ENCODE results near the gene ARHGAP26. TPM values are rescaled to one million over a fixed set of nuclear protein-coding genes. Genes with fewer than 3 reads are reported as not detected.

ARHGAP26 gene
- total RNA-seq, 1 donor = 7.6 TPM

- no peaks in the 10 kb centered on the region for H3K9me3 ChIP-seq (ENCODE audit: low read depth, low read length)
- peak overlapping the region; percentile 32 for H2AFZ ChIP-seq (ENCODE audit: low read length)
- no peak overlapping the region for H3K4me3 ChIP-seq (ENCODE audit: insufficient read depth, low read length)
- H4K20me1 ChIP-seq (ENCODE audit: insufficient read depth, low read length) = no peaks in the 10 kb centered on the region
- peak; percentile 64 for DNase-seq (ENCODE audit: insufficient read length, low spot score, missing footprints)
- H3K79me2 ChIP-seq (ENCODE audit: insufficient read depth, low read length) = no peaks in the 10 kb centered on the region
- no peaks in the 10 kb centered on the region for H3K36me3 ChIP-seq (ENCODE audit: insufficient read depth, low read length)
- TF ChIP-seq, protein P1, sequence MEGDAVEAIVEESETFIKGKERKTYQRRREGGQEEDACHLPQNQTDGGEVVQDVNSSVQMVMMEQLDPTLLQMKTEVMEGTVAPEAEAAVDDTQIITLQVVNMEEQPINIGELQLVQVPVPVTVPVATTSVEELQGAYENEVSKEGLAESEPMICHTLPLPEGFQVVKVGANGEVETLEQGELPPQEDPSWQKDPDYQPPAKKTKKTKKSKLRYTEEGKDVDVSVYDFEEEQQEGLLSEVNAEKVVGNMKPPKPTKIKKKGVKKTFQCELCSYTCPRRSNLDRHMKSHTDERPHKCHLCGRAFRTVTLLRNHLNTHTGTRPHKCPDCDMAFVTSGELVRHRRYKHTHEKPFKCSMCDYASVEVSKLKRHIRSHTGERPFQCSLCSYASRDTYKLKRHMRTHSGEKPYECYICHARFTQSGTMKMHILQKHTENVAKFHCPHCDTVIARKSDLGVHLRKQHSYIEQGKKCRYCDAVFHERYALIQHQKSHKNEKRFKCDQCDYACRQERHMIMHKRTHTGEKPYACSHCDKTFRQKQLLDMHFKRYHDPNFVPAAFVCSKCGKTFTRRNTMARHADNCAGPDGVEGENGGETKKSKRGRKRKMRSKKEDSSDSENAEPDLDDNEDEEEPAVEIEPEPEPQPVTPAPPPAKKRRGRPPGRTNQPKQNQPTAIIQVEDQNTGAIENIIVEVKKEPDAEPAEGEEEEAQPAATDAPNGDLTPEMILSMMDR (IDR thresholded peaks at IDR 0.05; ENCODE audit: extremely low read depth, low read depth, low read length) = no peak
- peak overlapping the region; percentile 87 for H3K27ac ChIP-seq (ENCODE audit: low read depth, low read length)
- peaks cover 84% of the 10 kb centered on the region for H3K4me1 ChIP-seq (ENCODE audit: insufficient read depth, low read length)
- peak overlapping the region; percentile 62 for H3K4me2 ChIP-seq (ENCODE audit: insufficient read depth, low read length)
- no peaks in the 10 kb centered on the region for H3K27me3 ChIP-seq (ENCODE audit: insufficient read depth, low read length)
Measured at GRCh38 chr5:143063175-143063970, 293.2 kb downstream of the ARHGAP26 start.

GRCh38 chr5:143064218-143064641 is 294.1 kb downstream of the ARHGAP26 start:
- peaks cover 81% of the 10 kb centered on the region for H3K4me1 ChIP-seq (ENCODE audit: insufficient read depth, low read length)
- H4K20me1 ChIP-seq (ENCODE audit: insufficient read depth, low read length) = no peaks in the 10 kb centered on the region
- no peaks in the 10 kb centered on the region for H3K79me2 ChIP-seq (ENCODE audit: insufficient read depth, low read length)
- H3K4me2 ChIP-seq (ENCODE audit: insufficient read depth, low read length) = peak overlapping the region; percentile 62
- peak overlapping the region; percentile 66 for H2AFZ ChIP-seq (ENCODE audit: low read length)
- TF ChIP-seq, protein P1 (IDR thresholded peaks at IDR 0.05; ENCODE audit: extremely low read depth, low read depth, low read length) = no peak
- H3K36me3 ChIP-seq (ENCODE audit: insufficient read depth, low read length) = no peaks in the 10 kb centered on the region
- peak; percentile 48 for DNase-seq (ENCODE audit: insufficient read length, low spot score, missing footprints)
- no peaks in the 10 kb centered on the region for H3K27me3 ChIP-seq (ENCODE audit: insufficient read depth, low read length)
- H3K9me3 ChIP-seq (ENCODE audit: low read depth, low read length) = no peaks in the 10 kb centered on the region
- peak overlapping the region; percentile 16 for H3K4me3 ChIP-seq (ENCODE audit: insufficient read depth, low read length)
- H3K27ac ChIP-seq (ENCODE audit: low read depth, low read length) = peak overlapping the region; percentile 87

GRCh38 chr5:143064676-143065075 is 294.5 kb downstream of the ARHGAP26 start:
- peak overlapping the region; percentile 87 for H3K27ac ChIP-seq (ENCODE audit: low read depth, low read length)
- H3K9me3 ChIP-seq (ENCODE audit: low read depth, low read length) = no peaks in the 10 kb centered on the region
- TF ChIP-seq, protein P1 (IDR thresholded peaks at IDR 0.05; ENCODE audit: extremely low read depth, low read depth, low read length) = no peak
- no peak for DNase-seq (ENCODE audit: insufficient read length, low spot score, missing footprints)
- peak overlapping the region; percentile 66 for H2AFZ ChIP-seq (ENCODE audit: low read length)
- H3K4me2 ChIP-seq (ENCODE audit: insufficient read depth, low read length) = peak overlapping the region; percentile 62
- peak overlapping the region; percentile 16 for H3K4me3 ChIP-seq (ENCODE audit: insufficient read depth, low read length)
- no peaks in the 10 kb centered on the region for H3K36me3 ChIP-seq (ENCODE audit: insufficient read depth, low read length)
- H3K27me3 ChIP-seq (ENCODE audit: insufficient read depth, low read length) = no peaks in the 10 kb centered on the region
- H3K79me2 ChIP-seq (ENCODE audit: insufficient read depth, low read length) = no peaks in the 10 kb centered on the region
- peaks cover 76% of the 10 kb centered on the region for H3K4me1 ChIP-seq (ENCODE audit: insufficient read depth, low read length)
- H4K20me1 ChIP-seq (ENCODE audit: insufficient read depth, low read length) = no peaks in the 10 kb centered on the region

GRCh38 chr5:143065185-143065965 is 295.2 kb downstream of the ARHGAP26 start:
- no peaks in the 10 kb centered on the region for H4K20me1 ChIP-seq (ENCODE audit: insufficient read depth, low read length)
- TF ChIP-seq, protein P1 (IDR thresholded peaks at IDR 0.05; ENCODE audit: extremely low read depth, low read depth, low read length) = no peak
- H3K4me3 ChIP-seq (ENCODE audit: insufficient read depth, low read length) = no peak overlapping the region
- no peaks in the 10 kb centered on the region for H3K9me3 ChIP-seq (ENCODE audit: low read depth, low read length)
- H3K4me1 ChIP-seq (ENCODE audit: insufficient read depth, low read length) = peaks cover 69% of the 10 kb centered on the region
- H3K36me3 ChIP-seq (ENCODE audit: insufficient read depth, low read length) = no peaks in the 10 kb centered on the region
- peak; percentile 74 for DNase-seq (ENCODE audit: insufficient read length, low spot score, missing footprints)
- no peaks in the 10 kb centered on the region for H3K79me2 ChIP-seq (ENCODE audit: insufficient read depth, low read length)
- H3K27me3 ChIP-seq (ENCODE audit: insufficient read depth, low read length) = no peaks in the 10 kb centered on the region
- peak overlapping the region; percentile 87 for H3K27ac ChIP-seq (ENCODE audit: low read depth, low read length)
- H2AFZ ChIP-seq (ENCODE audit: low read length) = peak overlapping the region; percentile 12
- H3K4me2 ChIP-seq (ENCODE audit: insufficient read depth, low read length) = peak overlapping the region; percentile 62
